ENCODE results near the gene NLRP6. TPM values are rescaled to one million over a fixed set of nuclear protein-coding genes. Genes with fewer than 3 reads are reported as not detected.
"Not testable (repeated sequence)": the region's sequence is repeated elsewhere in the genome, so short reads cannot be mapped to it uniquely, and the experiment has no call there.

The NLRP6 gene
- total and polyA plus RNA-seq, 2 experiments from 2014 or later: 1.4 TPM; not detected in 1

DNA sequence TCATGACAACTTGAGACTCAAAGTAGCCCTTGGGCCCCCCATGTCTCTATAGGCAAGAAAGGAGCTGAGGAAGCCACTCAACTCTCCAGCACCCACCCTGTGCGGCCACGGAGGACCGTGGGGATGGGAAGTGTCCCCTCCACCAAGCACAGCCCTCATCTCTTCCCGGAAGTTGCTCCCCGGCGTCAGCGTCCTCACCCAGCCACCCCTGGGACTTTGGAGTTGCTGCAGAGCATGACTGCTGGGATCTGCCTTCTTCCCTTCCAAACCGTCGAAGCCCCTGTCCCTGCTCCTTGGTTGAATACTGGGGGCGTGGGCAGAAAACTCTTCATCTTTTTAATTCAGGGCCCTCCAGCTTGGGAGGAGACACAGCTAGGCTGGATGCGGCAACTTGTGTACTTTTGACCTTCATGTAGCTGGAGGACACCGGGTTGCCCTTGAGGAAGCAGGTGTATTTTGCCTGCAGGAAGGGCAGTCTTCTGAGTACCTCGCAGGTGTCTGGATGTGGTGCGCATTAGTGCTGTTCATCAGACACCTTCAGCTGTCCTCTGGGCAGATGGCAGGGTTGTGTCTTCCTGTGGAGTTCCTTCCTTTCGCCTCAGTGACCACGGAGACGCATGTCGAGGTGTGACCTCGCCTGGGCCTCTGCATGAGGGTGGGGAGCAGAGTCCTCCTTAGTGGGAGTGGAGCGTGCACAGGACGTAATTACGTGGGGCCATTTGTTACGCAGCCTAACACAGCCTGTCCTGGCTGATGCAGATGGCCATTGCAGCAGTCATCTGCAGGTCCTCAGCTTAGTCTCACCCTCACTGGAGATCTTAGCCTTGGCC lies 54.7 kb downstream of the NLRP6 start:
- no peak overlapping the region for H3K27ac ChIP-seq
- no peaks in the 10 kb centered on the region for H3K27me3 ChIP-seq
- H3K9me3 ChIP-seq (ENCODE audit: low read depth): no peaks in the 10 kb centered on the region
- H3K79me2 ChIP-seq: no peaks in the 10 kb centered on the region
- no peak overlapping the region for H2AFZ ChIP-seq
- no peaks in the 10 kb centered on the region for H3K9me2 ChIP-seq (replicated peaks; ENCODE audit: insufficient read depth)
- TF ChIP-seq EZH2 (IDR thresholded peaks at IDR 0.05; ENCODE audit: borderline replicate concordance) (no peak), EZH2phosphoT487 (IDR thresholded peaks at IDR 0.05; ENCODE audit: low read depth, severe bottlenecking, unreplicated experiment) (no peak)
- TF ChIP-seq, protein P1, sequence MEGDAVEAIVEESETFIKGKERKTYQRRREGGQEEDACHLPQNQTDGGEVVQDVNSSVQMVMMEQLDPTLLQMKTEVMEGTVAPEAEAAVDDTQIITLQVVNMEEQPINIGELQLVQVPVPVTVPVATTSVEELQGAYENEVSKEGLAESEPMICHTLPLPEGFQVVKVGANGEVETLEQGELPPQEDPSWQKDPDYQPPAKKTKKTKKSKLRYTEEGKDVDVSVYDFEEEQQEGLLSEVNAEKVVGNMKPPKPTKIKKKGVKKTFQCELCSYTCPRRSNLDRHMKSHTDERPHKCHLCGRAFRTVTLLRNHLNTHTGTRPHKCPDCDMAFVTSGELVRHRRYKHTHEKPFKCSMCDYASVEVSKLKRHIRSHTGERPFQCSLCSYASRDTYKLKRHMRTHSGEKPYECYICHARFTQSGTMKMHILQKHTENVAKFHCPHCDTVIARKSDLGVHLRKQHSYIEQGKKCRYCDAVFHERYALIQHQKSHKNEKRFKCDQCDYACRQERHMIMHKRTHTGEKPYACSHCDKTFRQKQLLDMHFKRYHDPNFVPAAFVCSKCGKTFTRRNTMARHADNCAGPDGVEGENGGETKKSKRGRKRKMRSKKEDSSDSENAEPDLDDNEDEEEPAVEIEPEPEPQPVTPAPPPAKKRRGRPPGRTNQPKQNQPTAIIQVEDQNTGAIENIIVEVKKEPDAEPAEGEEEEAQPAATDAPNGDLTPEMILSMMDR (IDR thresholded peaks at IDR 0.05; ENCODE audit: poor library complexity): no peak
- no peaks in the 10 kb centered on the region for H4K20me1 ChIP-seq (ENCODE audit: insufficient read depth, poor library complexity, severe bottlenecking)
- no peaks in the 10 kb centered on the region for H3K36me3 ChIP-seq (replicated peaks; ENCODE audit: insufficient read depth, low read depth)
- H3K4me3 ChIP-seq: no peak overlapping the region
- DNase-seq (ENCODE audit: low spot score): no peak
- WGBS (ENCODE audit: low lambda C conversion rate, missing lambda C conversion rate): 95% methylated on average over 23 of the region's 23 CpGs
- peaks cover 37% of the 10 kb centered on the region for H3K4me1 ChIP-seq (ENCODE audit: insufficient read depth)
- no peak overlapping the region for H3K4me2 ChIP-seq

DNA sequence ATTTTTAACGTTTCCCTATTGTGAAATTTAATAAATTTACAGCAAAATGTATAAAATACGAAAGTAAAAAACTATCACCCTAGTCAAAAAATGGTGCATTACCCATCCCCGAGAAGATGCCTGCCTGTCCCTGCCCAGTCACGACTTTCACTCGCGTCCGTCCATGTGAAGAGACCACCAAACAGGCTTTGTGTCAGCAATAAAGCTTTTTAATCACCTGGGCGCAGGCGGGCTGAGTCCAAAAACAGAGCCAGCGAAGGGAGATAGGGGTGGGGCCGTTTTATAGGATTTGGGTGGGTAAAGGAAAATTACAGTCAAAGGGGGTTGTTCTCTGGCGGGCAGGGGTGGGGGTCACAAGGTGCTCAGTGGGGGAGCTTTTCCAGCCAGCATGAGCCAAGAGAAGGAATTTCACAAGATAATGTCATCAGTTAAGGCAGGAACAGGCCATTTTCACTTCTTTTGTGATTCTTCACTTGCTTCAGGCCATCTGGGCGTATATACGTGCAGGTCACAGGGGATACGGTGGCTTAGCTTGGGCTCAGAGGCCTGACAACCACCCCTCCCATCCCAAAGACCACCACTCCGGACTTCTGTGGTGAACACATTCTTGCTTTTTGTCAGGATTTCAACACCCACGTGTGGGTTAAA lies 55.5 kb downstream of the NLRP6 start:
- Histone ChIP-seq H3K4me1 (ENCODE audit: insufficient read depth) (peaks cover 37% of the 10 kb centered on the region), H3K27ac (peak overlapping the region; percentile 93), H3K4me2 (peak overlapping the region; percentile 68), H2AFZ (peak overlapping the region; percentile 9)
- DNase-seq (ENCODE audit: low spot score); H3K9me3 ChIP-seq (ENCODE audit: low read depth); H3K4me3 ChIP-seq; H3K9me2 ChIP-seq (replicated peaks; ENCODE audit: insufficient read depth); H3K36me3 ChIP-seq (replicated peaks; ENCODE audit: insufficient read depth, low read depth); H3K79me2 ChIP-seq; H3K27me3 ChIP-seq; H4K20me1 ChIP-seq (ENCODE audit: insufficient read depth, poor library complexity, severe bottlenecking): not testable (repeated sequence)
- 78% methylated on average over 17 of the region's 17 CpGs for WGBS (ENCODE audit: low lambda C conversion rate, missing lambda C conversion rate)

DNA sequence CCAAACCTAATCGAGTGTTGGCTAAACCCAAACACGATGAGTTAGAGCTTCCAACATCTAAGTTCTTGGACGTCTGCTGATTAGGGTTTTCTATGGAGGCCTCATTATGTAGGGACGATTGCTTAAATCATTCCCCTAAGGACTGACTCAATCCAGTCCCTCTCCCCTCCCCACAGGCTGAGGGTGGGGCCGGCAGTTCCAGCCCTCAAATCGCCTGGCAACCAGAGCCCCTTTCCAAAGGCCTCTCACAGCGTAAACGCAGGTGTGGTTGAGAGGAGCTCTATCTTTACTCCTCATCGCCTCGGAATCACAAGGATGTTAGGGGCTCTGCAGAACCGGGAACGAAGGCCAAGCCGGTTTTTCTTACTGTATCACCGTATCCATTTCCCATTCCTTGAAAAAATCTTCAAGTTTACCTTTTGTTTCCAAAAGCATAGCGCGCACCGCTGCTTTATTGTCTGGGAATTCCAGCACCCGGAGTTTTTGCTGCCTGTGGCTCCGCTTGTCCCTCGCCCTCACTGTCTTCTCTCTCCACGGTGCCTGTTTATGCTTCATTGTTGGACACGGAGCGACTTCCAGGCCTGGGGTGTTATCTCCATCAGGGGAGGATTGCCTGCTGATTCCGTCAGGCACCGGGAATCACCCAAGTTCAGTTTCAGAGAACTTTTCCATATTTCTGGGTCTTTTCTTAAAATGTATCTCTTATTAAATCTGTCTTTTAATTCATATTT lies 56.2 kb downstream of the NLRP6 start:
- DNase-seq (ENCODE audit: low spot score): peak; percentile 76
- 16% methylated on average over 25 of the region's 25 CpGs for WGBS (ENCODE audit: low lambda C conversion rate, missing lambda C conversion rate)
- no peaks in the 10 kb centered on the region for H3K27me3 ChIP-seq
- H3K36me3 ChIP-seq (replicated peaks; ENCODE audit: insufficient read depth, low read depth): no peaks in the 10 kb centered on the region
- peaks cover 37% of the 10 kb centered on the region for H3K4me1 ChIP-seq (ENCODE audit: insufficient read depth)
- no peaks in the 10 kb centered on the region for H3K9me2 ChIP-seq (replicated peaks; ENCODE audit: insufficient read depth)
- no peaks in the 10 kb centered on the region for H4K20me1 ChIP-seq (ENCODE audit: insufficient read depth, poor library complexity, severe bottlenecking)
- H3K79me2 ChIP-seq: no peaks in the 10 kb centered on the region
- peak overlapping the region; percentile 68 for H3K4me2 ChIP-seq
- H3K4me3 ChIP-seq: no peak overlapping the region
- no peaks in the 10 kb centered on the region for H3K9me3 ChIP-seq (ENCODE audit: low read depth)
- H2AFZ ChIP-seq: peak overlapping the region; percentile 9
- TF ChIP-seq EZH2 (IDR thresholded peaks at IDR 0.05; ENCODE audit: borderline replicate concordance): no peak
- TF ChIP-seq EZH2phosphoT487 (IDR thresholded peaks at IDR 0.05; ENCODE audit: low read depth, severe bottlenecking, unreplicated experiment): no peak
- TF ChIP-seq, protein P1 (IDR thresholded peaks at IDR 0.05; ENCODE audit: poor library complexity): no peak
- peak overlapping the region; percentile 93 for H3K27ac ChIP-seq

Small RNAs within 50 kb of the gene (small RNA-seq; reads per million reads assigned to genes)
- gene AC136475.6: not detected

Other genes starting within 250 kb of the NLRP6 start
- gene SCGB1C1, start 85.3 kb upstream of the NLRP6 start, total RNA-seq: not detected in 2 replicates
- gene SCGB1C1, start 85.3 kb upstream of the NLRP6 start, polyA plus RNA-seq: not detected in 2 replicates
- 28.6 and 33.9 TPM in 2 replicates for gene BET1L, start 71.0 kb upstream of the NLRP6 start, total RNA-seq
- 70.5 and 76.6 TPM in 2 replicates for gene BET1L, start 71.0 kb upstream of the NLRP6 start, polyA plus RNA-seq
- 75.6 and 115 TPM in 2 replicates for gene RIC8A, start 70.7 kb upstream of the NLRP6 start, total RNA-seq
- 81.0 and 82.1 TPM in 2 replicates for gene RIC8A, start 70.7 kb upstream of the NLRP6 start, polyA plus RNA-seq
- gene SIRT3, start 42.1 kb upstream of the NLRP6 start, total RNA-seq: 11.2 and 15.5 TPM in 2 replicates
- gene SIRT3, start 42.1 kb upstream of the NLRP6 start, polyA plus RNA-seq: 23.4 and 27.4 TPM in 2 replicates
- 80.8 and 91.8 TPM in 2 replicates for gene PSMD13, start 41.4 kb upstream of the NLRP6 start, total RNA-seq
- 125 and 146 TPM in 2 replicates for gene PSMD13, start 41.4 kb upstream of the NLRP6 start, polyA plus RNA-seq
- gene PGGHG, start 10.7 kb downstream of the NLRP6 start, total RNA-seq: 12.0 and 19.2 TPM in 2 replicates
- 27.9 and 44.0 TPM in 2 replicates for gene PGGHG, start 10.7 kb downstream of the NLRP6 start, polyA plus RNA-seq
- gene IFITM5, start 21.1 kb downstream of the NLRP6 start, total RNA-seq: not detected in 2 replicates
- 0.36 TPM in 1 of 2 replicates, not detected in the other for gene IFITM5, start 21.1 kb downstream of the NLRP6 start, polyA plus RNA-seq
- 59.2 and 74.6 TPM in 2 replicates for gene IFITM2, start 29.4 kb downstream of the NLRP6 start, total RNA-seq
- gene IFITM2, start 29.4 kb downstream of the NLRP6 start, polyA plus RNA-seq: 504 and 535 TPM in 2 replicates
- 98.0 and 98.9 TPM in 2 replicates for gene IFITM1, start 35.6 kb downstream of the NLRP6 start, total RNA-seq
- 159 and 201 TPM in 2 replicates for gene IFITM1, start 35.6 kb downstream of the NLRP6 start, polyA plus RNA-seq
- 166 and 182 TPM in 2 replicates for gene IFITM3, start 42.5 kb downstream of the NLRP6 start, total RNA-seq
- gene IFITM3, start 42.5 kb downstream of the NLRP6 start, polyA plus RNA-seq: 2,035 and 2,121 TPM in 2 replicates
- gene B4GALNT4, start 91.1 kb downstream of the NLRP6 start, total RNA-seq: 27.8 and 38.8 TPM in 2 replicates
- 30.0 and 44.6 TPM in 2 replicates for gene B4GALNT4, start 91.1 kb downstream of the NLRP6 start, polyA plus RNA-seq
- 55.6 and 62.1 TPM in 2 replicates for gene PKP3, start 115.8 kb downstream of the NLRP6 start, total RNA-seq
- 89.5 and 91.3 TPM in 2 replicates for gene PKP3, start 115.8 kb downstream of the NLRP6 start, polyA plus RNA-seq
- gene SIGIRR, start 136.6 kb downstream of the NLRP6 start, total RNA-seq: 42.4 and 52.1 TPM in 2 replicates
- gene SIGIRR, start 136.6 kb downstream of the NLRP6 start, polyA plus RNA-seq: 77.4 and 85.3 TPM in 2 replicates
- 19.5 and 21.2 TPM in 2 replicates for gene ANO9, start 163.6 kb downstream of the NLRP6 start, total RNA-seq
- gene ANO9, start 163.6 kb downstream of the NLRP6 start, polyA plus RNA-seq: 34.9 and 35.7 TPM in 2 replicates
- gene PTDSS2, start 171.9 kb downstream of the NLRP6 start, total RNA-seq: 29.7 and 31.5 TPM in 2 replicates
- 50.6 and 50.8 TPM in 2 replicates for gene PTDSS2, start 171.9 kb downstream of the NLRP6 start, polyA plus RNA-seq
- 87.5 and 105 TPM in 2 replicates for gene RNH1, start 228.8 kb downstream of the NLRP6 start, total RNA-seq
- 199 and 200 TPM in 2 replicates for gene RNH1, start 228.8 kb downstream of the NLRP6 start, polyA plus RNA-seq

Measured in hepatocyte (in vitro differentiated cells).